Keratinocyte (primary cell): Measurements from ENCODE around the gene MVB12A.

Experiments
- EZH2 ChIP-seq: IDR thresholded peaks from one replicate; pipeline ENCODE4 v1.6.1; 2012; ENCODE audit warnings: inconsistent platforms, mild to moderate bottlenecking, low read length, moderate library complexity
- TF ChIP-seq, protein P1 (sequence below), 3 experiments: IDR thresholded peaks in 1 of 3; conservative IDR thresholded peaks in 1 of 3; optimal IDR thresholded peaks in 1 of 3; 2 replicates in 2 of 3; 3 replicates in 1 of 3; pipeline versions ENCODE3 to v1.5.1; 2011; ENCODE audit warnings: low read length in 3 of 3, mild to moderate bottlenecking in 3 of 3, moderate library complexity in 2 of 3, control low read depth in 1 of 3, inconsistent platforms in 1 of 3; ENCODE audit not compliant: insufficient read depth in 2 of 3; ENCODE audit errors: extremely low read depth in 1 of 3

DNA sequence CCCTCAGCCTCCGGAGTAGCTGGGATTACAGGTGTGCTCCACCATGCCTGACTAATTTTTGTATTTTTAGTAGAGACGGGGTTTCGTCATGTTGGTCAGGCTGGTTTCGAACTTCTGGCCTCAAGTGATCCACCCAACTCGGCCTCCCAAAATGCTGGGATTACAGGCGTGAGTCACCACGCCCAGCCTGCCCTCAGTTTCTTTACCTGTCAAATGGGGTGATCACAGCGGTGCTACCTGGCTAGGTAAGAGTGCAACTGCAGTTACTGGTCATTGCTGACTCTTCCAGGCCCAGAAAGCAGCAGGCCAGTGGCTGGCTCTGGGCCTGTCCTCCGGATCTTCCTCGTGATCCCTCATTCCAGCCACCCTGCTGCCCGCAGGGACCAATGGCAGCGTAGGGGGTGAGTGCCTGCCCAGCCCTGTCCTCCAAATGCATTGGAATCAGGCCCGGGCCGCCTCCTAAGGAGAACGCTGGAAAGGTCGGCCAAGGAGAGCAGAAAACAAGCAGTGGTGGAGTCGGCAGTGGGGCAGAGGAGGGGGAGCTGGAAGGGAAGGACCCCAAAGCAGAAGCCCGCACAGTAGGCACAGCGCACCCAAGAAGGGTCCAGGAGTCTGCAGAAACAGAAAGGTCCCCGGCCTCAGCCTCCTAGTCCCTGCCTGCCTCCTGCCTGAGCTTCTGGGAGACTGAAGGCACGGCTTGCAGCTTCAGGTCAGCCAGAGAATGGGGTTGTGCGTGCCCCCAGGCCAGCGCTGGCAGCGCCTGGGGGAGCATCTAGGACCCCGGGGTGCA, 48.6 kb downstream of the MVB12A start:
- TF ChIP-seq, protein P1, sequence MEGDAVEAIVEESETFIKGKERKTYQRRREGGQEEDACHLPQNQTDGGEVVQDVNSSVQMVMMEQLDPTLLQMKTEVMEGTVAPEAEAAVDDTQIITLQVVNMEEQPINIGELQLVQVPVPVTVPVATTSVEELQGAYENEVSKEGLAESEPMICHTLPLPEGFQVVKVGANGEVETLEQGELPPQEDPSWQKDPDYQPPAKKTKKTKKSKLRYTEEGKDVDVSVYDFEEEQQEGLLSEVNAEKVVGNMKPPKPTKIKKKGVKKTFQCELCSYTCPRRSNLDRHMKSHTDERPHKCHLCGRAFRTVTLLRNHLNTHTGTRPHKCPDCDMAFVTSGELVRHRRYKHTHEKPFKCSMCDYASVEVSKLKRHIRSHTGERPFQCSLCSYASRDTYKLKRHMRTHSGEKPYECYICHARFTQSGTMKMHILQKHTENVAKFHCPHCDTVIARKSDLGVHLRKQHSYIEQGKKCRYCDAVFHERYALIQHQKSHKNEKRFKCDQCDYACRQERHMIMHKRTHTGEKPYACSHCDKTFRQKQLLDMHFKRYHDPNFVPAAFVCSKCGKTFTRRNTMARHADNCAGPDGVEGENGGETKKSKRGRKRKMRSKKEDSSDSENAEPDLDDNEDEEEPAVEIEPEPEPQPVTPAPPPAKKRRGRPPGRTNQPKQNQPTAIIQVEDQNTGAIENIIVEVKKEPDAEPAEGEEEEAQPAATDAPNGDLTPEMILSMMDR (optimal IDR thresholded peaks at IDR 0.05 in 1 of 3, IDR thresholded peaks at IDR 0.05 in 1 of 3, conservative IDR thresholded peaks at IDR 0.05 in 1 of 3; ENCODE audit: extremely low read depth in 1 of 3, insufficient read depth in 2 of 3, low read length in 3 of 3): no peak
- no peak for TF ChIP-seq EZH2
